Measurements from ENCODE around the gene BAG5. TPM values are rescaled to one million over a fixed set of nuclear protein-coding genes. Genes with fewer than 3 reads are reported as not detected.

The BAG5 gene
- total RNA-seq, 1 experiment from 2014 or later: 29.2 TPM

DNA sequence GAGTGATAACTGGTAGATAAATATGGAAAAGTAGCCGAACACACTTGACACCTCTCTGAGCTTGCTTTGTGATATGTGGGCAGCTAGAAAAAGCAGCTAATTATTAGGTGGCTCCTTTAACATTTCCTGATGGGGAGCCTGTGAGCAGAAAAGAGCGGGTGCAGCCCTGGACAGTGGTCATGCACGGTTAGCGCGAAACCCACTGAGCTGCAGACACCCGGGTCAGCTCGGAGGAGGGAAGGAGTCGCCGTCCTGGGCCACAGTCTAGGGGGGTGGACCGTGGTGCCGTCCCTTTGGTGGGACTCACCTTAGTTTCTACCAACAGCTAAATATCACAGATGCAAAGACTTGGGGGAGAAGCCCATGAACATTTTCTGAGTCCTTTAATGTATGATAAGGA is 7.0 kb upstream of the BAG5 start:
- Mint-ChIP-seq H3K9me3 (no peaks in the 10 kb centered on the region), H3K36me3 (peaks cover 7% of the 10 kb centered on the region), H3K4me3 (no peak overlapping the region), H3K27ac (peak overlapping the region; percentile 34), H3K4me1 (peaks cover 14% of the 10 kb centered on the region), H3K27me3 (ENCODE audit: low read depth) (no peaks in the 10 kb centered on the region)
- DNase-seq (ENCODE audit: low spot score) (no peak), ATAC-seq (no peak)
- ChIA-PET CTCF (interaction anchor here (1.4 kb wide), 1 partner anchor 202 kb away, joined by 3 read pairs; no protein-coding TSS in a partner anchor), POLR2A (no interaction called here)
- TF ChIP-seq, protein P1, sequence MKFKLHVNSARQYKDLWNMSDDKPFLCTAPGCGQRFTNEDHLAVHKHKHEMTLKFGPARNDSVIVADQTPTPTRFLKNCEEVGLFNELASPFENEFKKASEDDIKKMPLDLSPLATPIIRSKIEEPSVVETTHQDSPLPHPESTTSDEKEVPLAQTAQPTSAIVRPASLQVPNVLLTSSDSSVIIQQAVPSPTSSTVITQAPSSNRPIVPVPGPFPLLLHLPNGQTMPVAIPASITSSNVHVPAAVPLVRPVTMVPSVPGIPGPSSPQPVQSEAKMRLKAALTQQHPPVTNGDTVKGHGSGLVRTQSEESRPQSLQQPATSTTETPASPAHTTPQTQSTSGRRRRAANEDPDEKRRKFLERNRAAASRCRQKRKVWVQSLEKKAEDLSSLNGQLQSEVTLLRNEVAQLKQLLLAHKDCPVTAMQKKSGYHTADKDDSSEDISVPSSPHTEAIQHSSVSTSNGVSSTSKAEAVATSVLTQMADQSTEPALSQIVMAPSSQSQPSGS (CRISPR knock-in tag; IDR thresholded peaks at IDR 0.05; ENCODE audit: borderline replicate concordance, low read depth): no peak

DNA sequence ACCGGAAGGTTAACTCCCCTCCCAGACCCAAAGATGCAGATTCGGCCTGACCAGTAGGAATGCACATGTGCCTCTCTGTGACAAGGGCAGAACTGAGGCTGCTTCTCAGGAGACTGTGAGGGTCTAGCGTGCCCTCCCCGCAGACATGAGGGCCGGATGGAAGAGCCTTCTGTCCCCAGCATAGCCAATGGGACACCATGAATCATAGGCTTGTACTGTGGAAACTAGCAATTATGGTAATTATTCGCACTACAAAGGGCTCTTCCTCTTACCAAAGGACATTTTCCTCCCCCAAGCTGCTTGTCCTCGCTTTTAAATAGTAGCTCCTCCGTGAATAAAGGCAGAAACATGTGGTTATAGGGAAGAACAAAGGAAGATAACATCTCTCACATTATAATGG is 6.5 kb upstream of the BAG5 start:
- Mint-ChIP-seq H3K4me3 (no peak overlapping the region), H3K9me3 (no peaks in the 10 kb centered on the region), H3K27me3 (ENCODE audit: low read depth) (no peaks in the 10 kb centered on the region), H3K27ac (peak overlapping the region; percentile 34), H3K4me1 (peaks cover 16% of the 10 kb centered on the region), H3K36me3 (peaks cover 3% of the 10 kb centered on the region; the same call in 1 of the 2 replicates)
- ChIA-PET CTCF (interaction anchor here (1.4 kb wide), 1 partner anchor 202 kb away, joined by 3 read pairs; no protein-coding TSS in a partner anchor), POLR2A (no interaction called here)
- ATAC-seq (peak; percentile 27; the same call in 1 of the 2 replicates), DNase-seq (ENCODE audit: low spot score) (no peak)
- no peak for TF ChIP-seq SP1 (CRISPR knock-in tag; conservative IDR thresholded peaks at IDR 0.05)
- TF ChIP-seq CBFB (CRISPR knock-in tag; IDR thresholded peaks at IDR 0.05; ENCODE audit: low read depth): no peak

DNA sequence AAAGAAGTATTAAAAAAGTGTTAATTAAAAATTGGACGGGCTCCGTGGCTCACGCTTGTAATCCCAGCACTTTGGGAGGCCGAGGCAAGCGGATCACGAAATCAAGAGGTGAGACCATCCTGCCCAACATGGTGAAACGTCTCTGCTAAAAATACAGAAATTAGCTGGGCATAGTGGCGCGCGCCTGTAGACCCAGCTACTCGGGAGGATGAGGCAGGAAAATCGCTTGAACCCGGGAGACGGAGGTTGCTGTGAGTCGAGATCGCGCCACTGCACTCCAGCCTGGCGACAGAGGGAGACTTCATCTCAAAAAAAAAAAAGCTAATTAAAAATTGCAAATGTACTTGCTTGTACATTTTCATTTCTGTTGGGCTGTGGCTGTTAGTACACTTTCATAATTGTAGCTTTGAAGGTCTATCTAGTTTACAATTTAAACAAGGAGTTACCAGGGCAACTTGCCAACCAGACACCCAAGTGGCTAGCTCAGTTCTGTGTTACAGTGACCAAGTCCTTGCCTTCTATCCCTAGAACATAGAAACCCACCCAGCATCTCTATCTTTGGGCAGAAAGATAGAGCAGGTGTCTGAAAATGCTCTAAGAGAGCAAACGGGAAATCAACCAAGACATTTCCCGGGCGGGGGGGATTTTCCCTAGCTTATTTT is 1.5 kb upstream of the BAG5 start:
- peaks cover 17% of the 10 kb centered on the region for H3K36me3 Mint-ChIP-seq
- no peaks in the 10 kb centered on the region for H3K9me3 Mint-ChIP-seq
- DNase-seq (ENCODE audit: low spot score) (no peak), ATAC-seq (no peak)
- TF ChIP-seq TCF7 (CRISPR knock-in tag; IDR thresholded peaks at IDR 0.05; ENCODE audit: low read depth) (no peak), HMGA2 (CRISPR knock-in tag; IDR thresholded peaks at IDR 0.05) (no peak), ZNF219 (CRISPR knock-in tag; IDR thresholded peaks at IDR 0.05; ENCODE audit: borderline replicate concordance) (no peak), NR1H2 (CRISPR knock-in tag; IDR thresholded peaks at IDR 0.05) (no peak), ZNF138 (CRISPR knock-in tag; conservative IDR thresholded peaks at IDR 0.05) (no peak), ZNF121 (CRISPR knock-in tag; IDR thresholded peaks at IDR 0.05) (no peak), ZNF317 (CRISPR knock-in tag; IDR thresholded peaks at IDR 0.05; ENCODE audit: borderline replicate concordance, low read depth) (no peak)
- TF ChIP-seq, protein P2, sequence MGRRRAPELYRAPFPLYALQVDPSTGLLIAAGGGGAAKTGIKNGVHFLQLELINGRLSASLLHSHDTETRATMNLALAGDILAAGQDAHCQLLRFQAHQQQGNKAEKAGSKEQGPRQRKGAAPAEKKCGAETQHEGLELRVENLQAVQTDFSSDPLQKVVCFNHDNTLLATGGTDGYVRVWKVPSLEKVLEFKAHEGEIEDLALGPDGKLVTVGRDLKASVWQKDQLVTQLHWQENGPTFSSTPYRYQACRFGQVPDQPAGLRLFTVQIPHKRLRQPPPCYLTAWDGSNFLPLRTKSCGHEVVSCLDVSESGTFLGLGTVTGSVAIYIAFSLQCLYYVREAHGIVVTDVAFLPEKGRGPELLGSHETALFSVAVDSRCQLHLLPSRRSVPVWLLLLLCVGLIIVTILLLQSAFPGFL (CRISPR knock-in tag; IDR thresholded peaks at IDR 0.05; ENCODE audit: borderline replicate concordance): no peak
- TF ChIP-seq, protein P3, sequence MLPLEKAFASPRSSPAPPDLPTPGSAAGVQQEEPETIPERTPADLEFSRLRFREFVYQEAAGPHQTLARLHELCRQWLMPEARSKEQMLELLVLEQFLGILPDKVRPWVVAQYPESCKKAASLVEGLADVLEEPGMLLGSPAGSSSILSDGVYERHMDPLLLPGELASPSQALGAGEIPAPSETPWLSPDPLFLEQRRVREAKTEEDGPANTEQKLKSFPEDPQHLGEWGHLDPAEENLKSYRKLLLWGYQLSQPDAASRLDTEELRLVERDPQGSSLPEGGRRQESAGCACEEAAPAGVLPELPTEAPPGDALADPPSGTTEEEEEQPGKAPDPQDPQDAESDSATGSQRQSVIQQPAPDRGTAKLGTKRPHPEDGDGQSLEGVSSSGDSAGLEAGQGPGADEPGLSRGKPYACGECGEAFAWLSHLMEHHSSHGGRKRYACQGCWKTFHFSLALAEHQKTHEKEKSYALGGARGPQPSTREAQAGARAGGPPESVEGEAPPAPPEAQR (CRISPR knock-in tag; IDR thresholded peaks at IDR 0.05): no peak
- TF ChIP-seq, protein P4, sequence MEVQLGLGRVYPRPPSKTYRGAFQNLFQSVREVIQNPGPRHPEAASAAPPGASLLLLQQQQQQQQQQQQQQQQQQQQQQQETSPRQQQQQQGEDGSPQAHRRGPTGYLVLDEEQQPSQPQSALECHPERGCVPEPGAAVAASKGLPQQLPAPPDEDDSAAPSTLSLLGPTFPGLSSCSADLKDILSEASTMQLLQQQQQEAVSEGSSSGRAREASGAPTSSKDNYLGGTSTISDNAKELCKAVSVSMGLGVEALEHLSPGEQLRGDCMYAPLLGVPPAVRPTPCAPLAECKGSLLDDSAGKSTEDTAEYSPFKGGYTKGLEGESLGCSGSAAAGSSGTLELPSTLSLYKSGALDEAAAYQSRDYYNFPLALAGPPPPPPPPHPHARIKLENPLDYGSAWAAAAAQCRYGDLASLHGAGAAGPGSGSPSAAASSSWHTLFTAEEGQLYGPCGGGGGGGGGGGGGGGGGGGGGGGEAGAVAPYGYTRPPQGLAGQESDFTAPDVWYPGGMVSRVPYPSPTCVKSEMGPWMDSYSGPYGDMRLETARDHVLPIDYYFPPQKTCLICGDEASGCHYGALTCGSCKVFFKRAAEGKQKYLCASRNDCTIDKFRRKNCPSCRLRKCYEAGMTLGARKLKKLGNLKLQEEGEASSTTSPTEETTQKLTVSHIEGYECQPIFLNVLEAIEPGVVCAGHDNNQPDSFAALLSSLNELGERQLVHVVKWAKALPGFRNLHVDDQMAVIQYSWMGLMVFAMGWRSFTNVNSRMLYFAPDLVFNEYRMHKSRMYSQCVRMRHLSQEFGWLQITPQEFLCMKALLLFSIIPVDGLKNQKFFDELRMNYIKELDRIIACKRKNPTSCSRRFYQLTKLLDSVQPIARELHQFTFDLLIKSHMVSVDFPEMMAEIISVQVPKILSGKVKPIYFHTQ (CRISPR knock-in tag; IDR thresholded peaks at IDR 0.05): no peak
- TF ChIP-seq, protein P5, sequence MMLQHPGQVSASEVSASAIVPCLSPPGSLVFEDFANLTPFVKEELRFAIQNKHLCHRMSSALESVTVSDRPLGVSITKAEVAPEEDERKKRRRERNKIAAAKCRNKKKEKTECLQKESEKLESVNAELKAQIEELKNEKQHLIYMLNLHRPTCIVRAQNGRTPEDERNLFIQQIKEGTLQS (CRISPR knock-in tag; conservative IDR thresholded peaks at IDR 0.05): no peak
- H3K27ac Mint-ChIP-seq: no peak overlapping the region; the same call in 1 of the 2 replicates
- ChIA-PET POLR2A (interaction anchor here (0.6 kb wide), 1 partner anchor 9 kb away, joined by 6 read pairs; no protein-coding TSS in a partner anchor), CTCF (interaction anchor here (0.6 to 1.0 kb wide), 5 partner anchors 22 to 730 kb away, joined by 3 to 9 read pairs (median 4); no protein-coding TSS in a partner anchor)
- H3K4me3 Mint-ChIP-seq: peak overlapping the region; percentile 97
- peaks cover 36% of the 10 kb centered on the region for H3K4me1 Mint-ChIP-seq
- no peaks in the 10 kb centered on the region for H3K27me3 Mint-ChIP-seq (ENCODE audit: low read depth)

Measured in WTC11 (cell line).